Activated T-cell treated with anti-CD3 and anti-CD28 coated beads for 4 hours (primary cell): ENCODE results near the gene MED9.

Experiments
- DNase-seq: peaks from one replicate; pipeline ENCODE4 v3.0.0-alpha.2; 2020

The MED9 gene

DNA sequence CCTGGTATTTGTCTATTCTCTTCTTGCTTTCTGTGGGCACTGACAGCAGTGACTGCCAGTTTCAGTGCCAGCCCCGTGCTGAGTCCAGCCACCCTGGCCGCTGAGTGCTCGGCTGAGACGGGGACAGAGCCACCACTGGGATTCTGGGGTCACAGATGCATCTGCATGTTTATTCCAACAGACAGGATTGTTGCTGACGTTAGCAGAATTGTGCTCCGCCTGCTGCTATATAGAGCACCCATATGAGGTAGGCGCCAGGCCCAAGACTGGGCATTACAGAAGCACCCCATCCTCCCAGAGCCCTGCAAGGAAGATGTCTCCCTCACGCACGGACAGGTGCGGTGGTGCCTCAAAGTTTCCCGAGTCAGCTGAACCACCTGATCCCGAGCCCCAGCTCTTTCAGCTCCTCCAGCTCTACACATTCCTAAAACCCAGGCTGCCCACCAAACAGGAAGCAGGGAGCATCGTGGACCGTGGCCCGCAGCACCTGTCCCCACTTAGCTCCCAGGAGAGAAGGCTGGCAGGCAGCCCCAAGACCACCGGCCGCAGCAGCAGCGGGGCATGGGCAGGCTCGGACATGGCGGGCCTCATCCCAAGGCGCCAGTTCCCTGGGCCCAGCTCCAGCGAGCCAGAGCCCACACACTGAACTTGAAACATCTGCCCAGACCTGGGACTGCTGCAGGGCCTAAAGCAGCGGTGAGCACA is 64.3 kb downstream of the MED9 start:
- no peak for DNase-seq

DNA sequence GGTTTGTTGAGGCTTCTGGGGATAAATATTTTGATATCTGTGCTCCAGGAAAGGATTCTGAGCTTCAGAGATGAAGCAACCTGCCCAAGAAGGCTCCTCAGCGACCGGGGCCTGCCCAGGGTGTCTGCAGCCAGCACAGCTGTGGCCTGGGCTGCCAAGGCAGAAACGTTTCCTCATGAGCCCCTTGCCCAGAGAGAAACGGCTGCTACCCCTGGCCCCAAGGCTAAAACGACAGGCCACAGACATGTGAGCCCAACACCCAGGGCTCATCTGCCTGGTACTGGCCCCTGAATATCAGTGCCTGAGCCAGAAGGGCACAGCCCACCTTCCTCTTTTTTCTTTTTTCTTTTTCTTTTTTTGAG is 64.8 kb downstream of the MED9 start:
- no peak for DNase-seq
